NAMALWA (cell line): Measurements from ENCODE around the gene LRCOL1.
A peak's percentile ranks its signal among the peaks of the same experiment; 100 is the strongest.

ENCODE experiments used
- DNase-seq: peaks from one replicate; pipeline ENCODE4 v3.0.0-alpha.2; 2015; ENCODE audit warnings: low spot score

The LRCOL1 gene

GRCh38 chr12:132562489-132563021 is 47.8 kb downstream of the LRCOL1 start:
- DNase-seq, result no peak

- DNase-seq, result peak; percentile 68
Observed at GRCh38 chr12:132561427-132562156, 48.8 kb downstream of the LRCOL1 start.

- peak; percentile 96 for DNase-seq
Observed at GRCh38 chr12:132560614-132561426, 49.6 kb downstream of the LRCOL1 start.

- DNase-seq, result peak; percentile 60
Observed at GRCh38 chr12:132560364-132560613, 50.1 kb downstream of the LRCOL1 start.

- DNase-seq, result peak; percentile 65
Observed at GRCh38 chr12:132559652-132560363, 50.6 kb downstream of the LRCOL1 start.

- DNase-seq, result peak; percentile 83
Observed at GRCh38 chr12:132558861-132559623, 51.3 kb downstream of the LRCOL1 start.

GRCh38 chr12:132558042-132558856 is 52.1 kb downstream of the LRCOL1 start:
- no peak for DNase-seq

- no peak for DNase-seq
Observed at GRCh38 chr12:132557291-132558015, 52.9 kb downstream of the LRCOL1 start.

- no peak for DNase-seq
Observed at GRCh38 chr12:132556801-132557200, 53.6 kb downstream of the LRCOL1 start.

- no peak for DNase-seq
Observed at GRCh38 chr12:132556216-132556615, 54.2 kb downstream of the LRCOL1 start.

- no peak for DNase-seq
Observed at GRCh38 chr12:132555686-132556085, 54.7 kb downstream of the LRCOL1 start.

GRCh38 chr12:132554845-132555630 is 55.3 kb downstream of the LRCOL1 start:
- peak; percentile 63 for DNase-seq
